MM.1S (cell line): ENCODE measurements around the gene PGGHG.

Source experiments
- DNase-seq: peaks from one replicate; pipeline ENCODE4 v3.0.0-alpha.2; 2015
- H2AFZ ChIP-seq: fragments of 300-600 bp; sonication (generic); 2 replicates; pipeline ENCODE4 v1.6.0; 2016; ENCODE audit warnings: antibody characterized with exemption, low read length
- H3F3A ChIP-seq: fragments of 300-600 bp; sonication (generic); 2 replicates; pipeline ENCODE4 v1.6.1; 2016; ENCODE audit warnings: mild to moderate bottlenecking, antibody characterized with exemption, low read length, moderate library complexity, mixed read lengths; ENCODE audit not compliant: insufficient read depth
- H3K27ac ChIP-seq: fragments of 300-600 bp; sonication (generic); 2 replicates; pipeline ENCODE4 v1.5.1; 2016; ENCODE audit warnings: mild to moderate bottlenecking, low read length
- H3K27me3 ChIP-seq: fragments of 300-600 bp; sonication (generic); replicated peaks from 2 replicates; pipeline ENCODE4 v1.6.0; 2016; ENCODE audit warnings: low read length; ENCODE audit not compliant: insufficient read depth
- H3K36me3 ChIP-seq: fragments of 300-600 bp; sonication (generic); replicated peaks from 2 replicates; pipeline ENCODE4 v1.6.1; 2016; ENCODE audit warnings: mild to moderate bottlenecking, low read length, mixed read lengths; ENCODE audit not compliant: insufficient read depth
- H3K4me1 ChIP-seq: fragments of 300-600 bp; sonication (generic); 2 replicates; pipeline ENCODE4 v1.6.1; 2016; ENCODE audit warnings: low read length, mixed read lengths
- H3K4me2 ChIP-seq: fragments of 300-600 bp; sonication (generic); 2 replicates; pipeline ENCODE4 v1.6.0; 2016; ENCODE audit warnings: low read depth, low read length
- H3K4me3 ChIP-seq: fragments of 300-600 bp; sonication (generic); 2 replicates; pipeline ENCODE4 v1.5.1; 2016; ENCODE audit warnings: low read length, mixed read lengths
- H3K79me2 ChIP-seq: fragments of 300-600 bp; sonication (generic); 2 replicates; pipeline ENCODE4 v1.6.1; 2016; ENCODE audit warnings: mixed run types, low read length, mixed read lengths
- H3K9ac ChIP-seq: fragments of 300-600 bp; sonication (generic); 2 replicates; pipeline ENCODE4 v1.6.1; 2016; ENCODE audit warnings: low read length, mixed read lengths
- H3K9me2 ChIP-seq: fragments of 300-600 bp; sonication (generic); replicated peaks from 2 replicates; pipeline ENCODE4 v1.6.1; 2016; ENCODE audit warnings: mild to moderate bottlenecking, low read length, mixed read lengths; ENCODE audit not compliant: insufficient read depth
- H3K9me3 ChIP-seq: fragments of 300-600 bp; sonication (generic); replicated peaks from 2 replicates; pipeline ENCODE4 v1.6.1; 2016; ENCODE audit warnings: mild to moderate bottlenecking, low read length, mixed read lengths; ENCODE audit not compliant: insufficient read depth
- H4K20me1 ChIP-seq: fragments of 300-600 bp; sonication (generic); 2 replicates; pipeline ENCODE4 v1.6.1; 2016; ENCODE audit warnings: mild to moderate bottlenecking, low read length, moderate library complexity, mixed read lengths; ENCODE audit not compliant: insufficient read depth
- CTCF ChIP-seq: fragments of 300-600 bp; sonication (generic); IDR thresholded peaks from 2 replicates; pipeline ENCODE4 v1.5.1; 2016; ENCODE audit warnings: antibody characterized with exemption, low read length, mixed read lengths
- EZH2 ChIP-seq: fragments of 300-600 bp; sonication (generic); optimal IDR thresholded peaks from 2 replicates; pipeline ENCODE3; 2017; ENCODE audit warnings: low read depth, mild to moderate bottlenecking, antibody characterized with exemption, low read length, mixed read lengths
- EZH2phosphoT487 ChIP-seq: fragments of 300-600 bp; sonication (generic); IDR thresholded peaks from 2 replicates; pipeline ENCODE4 v1.6.1; 2018; ENCODE audit warnings: antibody characterized with exemption, low read length

PGGHG gene

DNA sequence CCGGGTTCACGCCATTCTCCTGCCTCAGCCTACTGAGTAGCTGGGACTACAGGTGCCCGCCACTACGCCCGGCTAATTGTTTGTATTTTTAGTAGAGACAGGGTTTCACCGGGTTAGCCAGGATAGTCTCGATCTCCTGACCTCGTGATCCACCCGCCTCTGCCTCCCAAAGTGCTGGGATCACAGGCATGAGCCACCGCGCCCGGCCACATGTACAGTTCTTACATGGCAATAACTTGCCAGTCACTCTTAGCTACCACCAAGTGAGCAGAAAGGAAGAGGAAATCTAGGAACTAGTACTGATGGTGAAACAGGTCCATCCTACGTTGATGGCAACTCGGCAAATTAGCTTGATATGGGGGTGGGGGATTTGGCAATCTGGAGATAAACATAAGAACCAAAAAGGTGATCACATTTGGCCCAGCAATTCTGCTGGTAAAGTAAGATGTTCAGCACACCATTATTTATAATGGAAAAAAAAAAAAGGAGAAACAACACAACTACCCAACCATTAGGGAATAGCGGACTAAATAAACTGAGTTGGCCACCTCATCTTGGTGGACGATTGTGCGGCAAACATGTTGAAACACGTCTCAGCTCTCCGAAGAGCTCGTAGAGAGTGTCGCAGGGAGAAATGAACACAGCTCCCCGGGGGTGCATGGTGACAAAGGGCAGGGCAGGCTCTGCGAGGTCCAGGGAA is 5.4 kb upstream of the PGGHG start:
- Histone ChIP-seq H2AFZ (no peak overlapping the region), H3K9me3 (no peaks in the 10 kb centered on the region), H3K36me3 (no peaks in the 10 kb centered on the region), H3F3A (no peaks in the 10 kb centered on the region), H4K20me1 (no peaks in the 10 kb centered on the region), H3K9me2 (no peaks in the 10 kb centered on the region), H3K4me3 (no peak overlapping the region), H3K27ac (no peak overlapping the region), H3K27me3 (peaks cover 45% of the 10 kb centered on the region), H3K4me1 (no peaks in the 10 kb centered on the region), H3K9ac (no peak overlapping the region), H3K4me2 (no peak overlapping the region), H3K79me2 (no peaks in the 10 kb centered on the region)
- TF ChIP-seq CTCF (no peak), EZH2phosphoT487 (no peak), EZH2 (no peak)
- no peak for DNase-seq

DNA sequence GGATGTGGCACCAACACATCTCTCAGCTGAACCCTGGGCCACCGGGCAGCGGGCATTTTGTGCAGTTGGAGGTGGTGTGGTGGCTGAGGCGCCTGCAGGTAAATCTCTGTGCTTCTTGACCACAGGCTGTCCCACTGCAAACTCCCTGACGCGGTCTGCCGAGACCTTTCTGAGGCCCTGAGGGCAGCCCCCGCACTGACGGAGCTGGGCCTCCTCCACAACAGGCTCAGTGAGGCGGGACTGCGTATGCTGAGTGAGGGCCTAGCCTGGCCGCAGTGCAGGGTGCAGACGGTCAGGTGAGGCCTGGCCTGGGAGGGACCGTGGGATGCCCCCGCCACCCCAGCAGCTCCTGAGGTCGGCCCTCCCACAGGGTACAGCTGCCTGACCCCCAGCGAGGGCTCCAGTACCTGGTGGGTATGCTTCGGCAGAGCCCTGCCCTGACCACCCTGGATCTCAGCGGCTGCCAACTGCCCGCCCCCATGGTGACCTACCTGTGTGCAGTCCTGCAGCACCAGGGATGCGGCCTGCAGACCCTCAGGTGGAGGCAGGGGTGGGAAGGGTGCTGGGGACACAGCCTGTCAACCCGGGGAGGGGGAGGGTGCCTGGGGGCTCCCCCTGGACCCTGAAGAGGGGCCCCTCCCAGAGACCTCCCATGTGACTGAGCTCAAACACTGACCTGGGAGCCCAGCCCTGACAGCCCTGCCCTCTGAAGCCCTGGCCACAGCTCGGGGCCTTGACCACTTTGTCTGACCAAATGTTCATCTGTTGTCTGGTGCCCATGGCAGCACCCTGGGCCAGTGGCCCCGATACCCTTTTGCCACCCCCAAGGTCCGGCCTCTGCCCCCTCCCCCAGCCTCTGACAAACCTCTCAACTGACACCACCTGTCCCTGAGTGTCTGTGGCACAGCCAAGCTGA is 4.6 kb upstream of the PGGHG start:
- Histone ChIP-seq H3K27ac (no peak overlapping the region), H3K9me3 (no peaks in the 10 kb centered on the region), H3K9ac (no peak overlapping the region), H3K4me3 (no peak overlapping the region), H3K4me2 (no peak overlapping the region), H2AFZ (no peak overlapping the region), H3K9me2 (no peaks in the 10 kb centered on the region), H3K79me2 (no peaks in the 10 kb centered on the region), H3K36me3 (no peaks in the 10 kb centered on the region), H3K27me3 (peaks cover 45% of the 10 kb centered on the region), H4K20me1 (no peaks in the 10 kb centered on the region), H3K4me1 (no peaks in the 10 kb centered on the region), H3F3A (no peaks in the 10 kb centered on the region)
- TF ChIP-seq CTCF (no peak), EZH2phosphoT487 (no peak), EZH2 (no peak)
- DNase-seq, result no peak

DNA sequence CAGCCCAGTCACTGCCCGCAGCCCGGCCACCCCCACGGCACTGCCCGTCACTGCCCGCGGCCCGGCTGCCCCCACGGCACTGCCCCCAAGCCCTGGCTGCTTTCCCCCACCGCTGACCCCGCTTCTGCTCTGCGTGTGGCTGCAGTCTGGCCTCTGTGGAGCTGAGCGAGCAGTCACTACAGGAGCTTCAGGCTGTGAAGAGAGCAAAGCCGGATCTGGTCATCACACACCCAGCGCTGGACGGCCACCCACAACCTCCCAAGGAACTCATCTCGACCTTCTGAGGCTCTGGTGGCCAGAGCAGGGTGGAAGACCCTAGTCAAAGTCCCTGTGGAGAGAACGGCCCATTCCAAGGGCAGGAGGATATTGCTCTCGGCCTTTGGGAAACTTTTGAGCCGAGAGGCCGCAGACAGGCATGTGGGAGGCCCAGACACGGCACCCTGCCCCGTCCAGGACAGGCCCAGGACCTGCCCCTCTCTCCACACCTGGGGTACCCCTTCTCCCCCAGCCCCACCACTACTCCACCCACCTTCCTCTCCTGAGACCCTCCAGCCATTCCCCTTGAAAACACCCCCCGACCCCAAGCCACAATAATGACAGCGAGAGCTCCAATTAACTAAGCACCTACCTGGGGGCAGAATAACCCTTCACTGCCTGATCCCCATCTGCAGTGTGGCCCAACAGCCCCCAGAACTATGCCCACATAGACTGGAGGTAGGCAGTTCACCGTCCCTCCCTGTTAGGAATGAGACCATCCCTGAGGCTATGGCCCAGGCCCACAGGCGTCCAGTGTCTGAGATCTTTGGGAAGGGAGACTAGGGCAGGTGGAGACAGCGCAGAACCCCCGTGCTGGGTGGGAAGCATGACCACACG is 3.7 kb upstream of the PGGHG start:
- H3K27me3 ChIP-seq, result peaks cover 45% of the 10 kb centered on the region
- no peak for DNase-seq

More for the DNA sequence above, 3.7 kb upstream of the PGGHG start:
- Histone ChIP-seq H3K4me1 (no peaks in the 10 kb centered on the region), H3K27ac (no peak overlapping the region), H3K36me3 (no peaks in the 10 kb centered on the region), H3K9me3 (no peaks in the 10 kb centered on the region), H3K4me3 (no peak overlapping the region), H3K9ac (no peak overlapping the region), H4K20me1 (no peaks in the 10 kb centered on the region), H3K9me2 (no peaks in the 10 kb centered on the region), H3K4me2 (no peak overlapping the region), H3K79me2 (no peaks in the 10 kb centered on the region), H2AFZ (no peak overlapping the region), H3F3A (no peaks in the 10 kb centered on the region)
- TF ChIP-seq EZH2 (no peak), CTCF (no peak), EZH2phosphoT487 (no peak)
